HG03103 (cell line): Measurements from ENCODE around the gene ARHGAP26.

Experiments used
- ATAC-seq: cut with Tn5 transposase; IDR thresholded peaks from one replicate; pipeline ENCODE4 v1.9.1; 2021; ENCODE audit warnings: low read depth; ENCODE audit not compliant: unreplicated experiment

Gene ARHGAP26

DNA sequence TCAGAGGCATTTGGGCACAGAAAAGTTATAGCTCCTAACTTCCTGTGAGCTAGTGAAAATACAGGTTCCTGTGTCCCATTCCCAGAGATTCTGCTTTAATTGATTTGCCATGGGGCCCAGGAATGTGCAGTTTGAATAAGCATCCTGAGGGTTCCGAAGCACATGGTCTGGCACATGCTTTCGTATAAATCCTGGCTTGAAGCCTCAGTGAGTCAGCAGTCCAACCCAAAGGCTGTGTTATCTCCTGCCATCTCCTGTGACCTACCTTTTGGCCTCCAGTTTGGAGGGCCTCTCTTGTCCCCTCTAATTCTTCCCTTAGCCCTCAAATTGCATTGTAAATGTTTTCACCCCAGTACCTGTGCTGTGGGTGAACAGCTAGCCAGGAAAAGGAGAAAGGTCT, 449.5 kb downstream of the ARHGAP26 start:
- ATAC-seq: no peak

DNA sequence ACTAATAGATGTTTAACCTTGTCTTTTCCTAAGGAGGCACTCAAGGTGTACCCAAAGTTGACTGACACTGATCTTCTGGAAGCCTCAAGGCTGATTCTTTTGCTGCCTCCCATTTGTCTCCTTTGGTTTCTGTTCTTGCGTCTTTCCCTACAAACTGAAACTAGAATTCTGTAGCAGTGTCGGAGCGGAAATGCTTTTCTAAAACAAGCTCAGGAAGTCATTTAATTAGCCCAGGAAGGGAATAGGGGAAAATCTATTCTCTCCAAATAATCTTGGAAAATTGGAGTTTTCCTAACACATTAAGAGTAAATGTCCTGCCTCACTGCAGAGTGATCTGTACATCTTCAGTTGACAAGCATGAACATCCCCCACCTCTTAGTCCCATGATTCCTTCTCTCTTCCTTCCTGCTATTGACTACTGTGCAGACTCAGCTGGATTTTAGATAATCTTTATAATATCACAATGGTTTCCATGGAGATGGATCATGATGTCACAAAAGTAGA, 450.6 kb downstream of the ARHGAP26 start:
- ATAC-seq: no peak

GRCh38 chr5:143222287-143223231, 452.4 kb downstream of the ARHGAP26 start:
- peak; percentile 67 for ATAC-seq

GRCh38 chr5:143224672-143225071, 454.5 kb downstream of the ARHGAP26 start:
- ATAC-seq: no peak

- ATAC-seq: no peak
Observed at GRCh38 chr5:143225511-143225910, 455.3 kb downstream of the ARHGAP26 start.

DNA sequence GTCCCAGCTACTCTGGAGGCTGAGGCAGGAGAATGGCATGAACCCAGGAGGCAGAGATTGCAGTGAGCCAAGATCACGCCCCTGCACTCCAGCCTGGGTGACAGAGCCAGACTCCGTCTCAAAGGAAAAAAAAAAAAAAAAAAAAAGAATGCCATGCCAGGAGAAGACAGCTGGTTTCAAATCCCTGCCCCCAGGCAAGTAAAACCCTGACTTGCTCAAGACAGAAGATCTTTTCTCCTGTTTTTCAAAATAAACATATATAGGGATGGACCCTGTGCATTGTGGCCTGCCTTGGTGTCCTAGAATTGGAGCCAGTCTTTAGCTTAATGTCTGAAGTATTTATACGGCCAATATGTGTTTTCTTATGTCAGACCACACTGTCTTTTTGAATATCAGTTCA, 456.2 kb downstream of the ARHGAP26 start:
- ATAC-seq: no peak

DNA sequence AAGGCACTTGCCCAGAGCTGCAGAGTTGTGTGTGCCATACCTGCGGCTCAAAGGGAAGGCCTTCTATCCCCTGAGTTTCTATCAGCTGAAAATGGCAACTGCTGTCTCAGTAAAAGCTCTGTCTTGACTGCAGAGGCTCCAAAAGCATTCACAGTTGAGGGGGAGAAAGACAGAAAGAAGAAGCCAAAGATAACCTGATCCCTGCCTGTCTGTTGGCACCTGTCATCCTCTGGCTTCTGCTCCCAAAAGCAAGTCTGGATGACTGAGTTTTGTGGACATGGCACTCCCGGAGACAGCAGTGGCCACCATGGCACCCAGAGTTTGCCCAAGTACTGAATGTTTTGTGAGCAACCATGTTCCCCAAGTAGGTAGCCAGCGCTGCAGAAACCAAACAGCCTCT, 456.7 kb downstream of the ARHGAP26 start:
- ATAC-seq: no peak

DNA sequence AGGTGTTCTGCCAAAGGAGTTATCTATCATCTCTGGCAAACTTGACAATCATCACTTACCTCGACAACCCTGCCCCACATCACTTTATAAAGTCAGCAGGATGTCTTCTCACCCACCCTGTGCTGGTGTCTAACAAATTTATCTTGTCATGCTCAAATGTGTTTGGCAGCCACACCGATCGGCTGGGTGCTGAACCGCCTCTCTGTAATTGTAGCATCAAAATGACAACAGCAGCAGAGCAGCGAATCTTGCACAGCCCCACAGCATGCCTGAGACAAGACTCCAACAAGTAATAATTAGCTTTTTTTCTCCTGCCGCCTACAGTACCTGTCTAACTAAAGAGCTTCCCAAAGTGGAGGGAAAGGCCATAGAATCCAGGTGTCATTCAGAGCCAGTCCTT, 457.1 kb downstream of the ARHGAP26 start:
- no peak for ATAC-seq

- ATAC-seq: no peak
Observed at GRCh38 chr5:143228597-143229293, 458.6 kb downstream of the ARHGAP26 start.

- ATAC-seq: peak; percentile 29
Observed at GRCh38 chr5:143229426-143229895, 459.3 kb downstream of the ARHGAP26 start.

DNA sequence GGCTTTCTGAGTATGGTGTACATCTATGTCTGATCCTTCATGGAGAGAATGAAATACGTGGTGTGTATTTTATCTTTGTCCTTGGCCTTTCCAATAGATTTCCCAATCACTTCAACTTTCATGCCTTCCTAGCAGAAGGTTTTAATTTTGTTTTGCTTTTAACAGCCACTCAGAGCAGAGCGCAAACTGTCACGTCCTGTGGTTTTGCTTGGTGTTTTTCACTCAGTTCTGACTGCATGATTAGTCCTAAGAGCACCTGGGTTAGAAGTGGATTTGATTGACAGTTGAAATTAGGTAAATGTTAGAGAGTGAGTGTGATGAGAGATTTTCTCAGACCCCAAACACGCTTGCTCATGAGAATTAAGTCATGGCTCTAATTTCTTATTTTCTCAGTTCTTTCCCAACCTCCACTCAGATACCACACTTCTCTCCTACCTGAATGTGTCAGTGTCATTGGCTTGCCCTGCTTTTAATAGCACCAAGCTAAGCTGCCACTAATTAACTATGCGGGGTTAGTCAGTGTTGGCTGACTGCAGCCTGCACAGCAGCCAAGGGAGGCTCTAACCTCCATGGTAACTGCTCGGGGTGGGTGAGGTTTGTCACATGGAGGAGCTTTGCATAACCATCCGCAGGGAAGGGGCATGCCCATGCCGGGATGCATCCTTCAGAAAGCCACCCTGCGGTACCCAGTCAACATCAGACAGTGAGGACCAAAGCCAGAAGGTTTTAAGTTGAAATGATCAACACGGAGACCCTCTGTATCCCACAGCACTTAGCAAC, 459.9 kb downstream of the ARHGAP26 start:
- peak; percentile 92 for ATAC-seq

- ATAC-seq: no peak
Observed at GRCh38 chr5:143230676-143230996, 460.5 kb downstream of the ARHGAP26 start.

- no peak for ATAC-seq
Observed at GRCh38 chr5:143231416-143231815, 461.2 kb downstream of the ARHGAP26 start.

GRCh38 chr5:143231973-143232812, 462.0 kb downstream of the ARHGAP26 start:
- no peak for ATAC-seq

DNA sequence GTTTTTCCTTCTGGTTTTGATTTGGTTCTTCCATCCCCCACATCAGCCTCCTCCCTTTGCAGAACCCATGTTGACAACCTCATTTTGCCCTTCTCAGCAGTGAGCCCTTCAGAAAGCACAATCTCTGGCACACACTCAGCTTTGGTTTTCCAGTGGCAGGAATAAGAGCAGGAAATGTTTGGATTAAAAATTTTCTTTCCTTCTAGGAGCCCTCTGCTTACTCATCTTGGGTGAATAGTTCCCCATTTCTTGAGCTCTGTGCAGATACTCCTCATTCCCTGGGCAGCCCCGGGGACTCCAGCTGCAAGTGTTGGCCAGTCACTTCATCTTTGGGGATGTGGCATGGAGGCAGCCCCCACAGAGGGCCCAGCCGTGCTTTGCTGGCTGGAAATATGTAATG, 462.9 kb downstream of the ARHGAP26 start:
- ATAC-seq: no peak

DNA sequence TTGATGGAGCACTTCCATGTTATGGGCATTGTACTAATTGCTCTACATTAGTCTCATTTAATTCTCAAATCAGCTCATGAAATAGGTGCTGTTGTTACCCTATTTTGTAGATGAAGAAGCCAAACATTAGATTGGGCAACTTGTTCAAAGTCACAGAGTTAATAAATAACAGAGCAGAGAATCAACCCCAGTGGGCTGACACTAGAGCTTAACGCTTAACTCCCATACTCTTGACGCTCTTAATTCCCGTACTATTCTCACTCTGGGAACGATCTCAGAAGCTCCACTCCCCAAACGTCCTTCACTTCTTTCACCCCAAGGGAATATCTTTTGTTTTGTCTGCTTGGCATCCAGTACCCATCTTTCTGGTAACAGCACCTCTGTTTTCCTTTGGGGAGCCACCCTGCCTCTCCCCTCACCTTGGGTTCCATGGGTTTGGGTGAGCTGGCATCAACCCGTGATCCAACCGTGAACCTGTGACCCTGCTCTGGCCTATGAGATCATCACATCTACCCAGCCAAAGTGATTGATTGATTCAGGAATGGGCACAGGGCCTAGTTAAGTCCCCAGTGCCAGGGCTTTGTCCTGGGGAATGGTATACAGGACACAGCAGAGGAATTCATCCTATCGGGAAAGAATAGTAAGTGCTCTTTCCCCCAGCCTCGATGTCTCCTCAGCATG, 464.1 kb downstream of the ARHGAP26 start:
- no peak for ATAC-seq

- ATAC-seq: no peak
Observed at GRCh38 chr5:143235423-143235822, 465.2 kb downstream of the ARHGAP26 start.

DNA sequence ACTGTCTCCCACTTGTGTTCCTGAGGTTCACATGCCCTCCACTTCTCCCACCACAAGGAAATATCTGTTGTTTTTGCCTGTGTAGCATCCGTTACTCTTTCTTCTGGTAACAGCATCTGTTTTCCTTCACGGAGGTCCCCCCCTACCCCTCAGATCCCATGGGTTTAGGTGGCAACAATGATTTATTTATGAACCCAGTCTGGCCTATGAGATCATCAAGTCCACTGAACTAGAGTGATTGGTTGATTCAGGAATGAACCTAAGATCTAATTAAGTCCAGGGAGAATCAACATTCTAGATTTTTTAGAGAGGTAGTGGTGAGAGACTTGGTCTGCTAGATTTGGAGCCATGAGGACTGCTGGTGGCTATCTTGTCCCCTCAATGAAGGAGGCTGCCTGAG, 466.5 kb downstream of the ARHGAP26 start:
- ATAC-seq: no peak

GRCh38 chr5:143237664-143238063, 467.5 kb downstream of the ARHGAP26 start:
- ATAC-seq: no peak
